ENCODE results near the gene SIGLEC8. TPM values are rescaled to one million over a fixed set of nuclear protein-coding genes. Genes with fewer than 3 reads are reported as not detected.

Gene SIGLEC8
- total and polyA plus RNA-seq, 10 of the 15 experiments (the other 5 are each of a cell fraction or from before 2014, with no cell fraction given), result not detected

DNA sequence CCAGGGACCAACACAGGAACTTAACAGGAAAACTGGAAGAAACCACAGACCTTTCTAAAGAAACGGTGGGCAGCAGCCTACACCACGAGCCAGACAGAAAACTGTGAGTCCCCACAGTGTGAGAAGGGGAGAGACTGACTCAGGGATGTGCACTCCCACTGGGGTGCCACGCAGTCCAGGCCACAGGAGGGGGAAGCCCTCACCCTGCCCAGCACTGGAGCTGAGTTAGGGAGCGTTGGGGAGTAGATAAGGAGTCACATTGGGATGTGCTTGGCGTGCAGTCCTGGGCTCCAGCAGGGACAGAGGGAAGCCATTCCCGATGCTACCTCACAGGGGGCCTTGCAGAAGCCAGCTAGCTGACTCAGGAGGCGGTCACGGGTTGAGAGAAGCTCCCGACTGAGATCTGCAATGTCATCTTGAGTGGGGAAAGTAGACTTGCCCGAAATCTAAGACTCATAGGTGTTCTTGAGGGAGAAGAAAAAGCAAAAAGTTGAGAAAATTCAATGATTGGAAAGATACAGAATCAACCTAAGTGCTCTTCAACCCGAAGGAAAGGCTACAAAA, 17.3 kb downstream of the SIGLEC8 start (continued):
- TF ChIP-seq SUPT20H (IDR thresholded peaks at IDR 0.05; ENCODE audit: borderline replicate concordance, control insufficient read depth, low read depth, low read length), result no peak
- TF ChIP-seq, protein P1, sequence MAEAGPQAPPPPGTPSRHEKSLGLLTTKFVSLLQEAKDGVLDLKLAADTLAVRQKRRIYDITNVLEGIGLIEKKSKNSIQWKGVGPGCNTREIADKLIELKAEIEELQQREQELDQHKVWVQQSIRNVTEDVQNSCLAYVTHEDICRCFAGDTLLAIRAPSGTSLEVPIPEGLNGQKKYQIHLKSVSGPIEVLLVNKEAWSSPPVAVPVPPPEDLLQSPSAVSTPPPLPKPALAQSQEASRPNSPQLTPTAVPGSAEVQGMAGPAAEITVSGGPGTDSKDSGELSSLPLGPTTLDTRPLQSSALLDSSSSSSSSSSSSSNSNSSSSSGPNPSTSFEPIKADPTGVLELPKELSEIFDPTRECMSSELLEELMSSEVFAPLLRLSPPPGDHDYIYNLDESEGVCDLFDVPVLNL (IDR thresholded peaks at IDR 0.05; ENCODE audit: low read depth, low read length), result no peak

DNA sequence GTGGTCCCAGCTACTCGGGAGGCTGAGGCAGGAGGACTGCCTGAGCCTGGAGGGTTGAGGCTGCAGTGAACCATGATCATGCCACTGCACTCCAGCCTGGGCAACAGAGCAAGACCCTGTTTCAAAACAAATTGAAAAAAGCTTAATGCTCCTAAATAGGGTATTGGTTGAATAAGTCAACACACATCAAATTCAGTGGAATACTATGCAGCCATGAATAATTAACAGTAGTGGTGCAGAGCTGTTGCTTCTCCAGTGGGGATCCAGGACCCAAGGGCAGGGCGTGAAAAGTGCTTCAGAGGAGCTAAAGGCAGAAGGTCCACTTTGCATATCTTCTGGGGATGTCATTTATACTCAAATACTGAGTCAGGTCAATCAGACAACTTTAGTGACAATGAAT, 18.2 kb downstream of the SIGLEC8 start:
- H3K36me3 ChIP-seq (ENCODE audit: control insufficient read depth in 2 of 2, insufficient read depth in 2 of 2, low read length in 1 of 2), result no peaks in the 10 kb centered on the region
- no peak for DNase-seq (ENCODE audit: low read depth, low spot score)
- ChIA-PET POLR2A (interaction anchor here (0.5 to 2.7 kb wide), 2 partner anchors 72 to 235 kb away, joined by 4 to 10 read pairs; no protein-coding TSS in a partner anchor), RAD21 (ENCODE audit: unreplicated experiment) (interaction anchor here (0.8 to 3.4 kb wide), 7 partner anchors 12 to 217 kb away, joined by 3 to 30 read pairs (median 4); partner anchors contain the start of gene SIGLEC10), CTCF (interaction anchor here (0.6 to 11.1 kb wide), 19 partner anchors 11 to 284 kb away, joined by 3 to 142 read pairs (median 4); partner anchors contain the start of genes SIGLEC10 and VSIG10L), SMC1A (ENCODE audit: uncharacterized antibody, unreplicated experiment) (interaction anchor here (0.7 to 3.2 kb wide), 5 partner anchors 18 to 218 kb away, joined by 3 to 17 read pairs (median 5); partner anchors contain the start of gene SIGLEC10)
- peaks cover 27% of the 10 kb centered on the region for H3K4me1 ChIP-seq (ENCODE audit: control insufficient read depth, insufficient read depth, low read length)
- no peak for ATAC-seq
- no TSS peak for BruUV-seq (replicated peaks)
- FAIRE-seq, result no peak
- 64% methylated on average over 2 of the region's 2 CpGs for WGBS (ENCODE audit: insufficient coverage, insufficient replicate concordance, low lambda C conversion rate, missing lambda C conversion rate)
- H3K9me3 ChIP-seq (replicated peaks; ENCODE audit: control insufficient read depth, insufficient read depth, low read length), result no peaks in the 10 kb centered on the region
- H3K4me2 ChIP-seq (ENCODE audit: control insufficient read depth, insufficient read depth), result no peak overlapping the region
- no peak overlapping the region for H3K27ac ChIP-seq (ENCODE audit: control insufficient read depth, insufficient read depth)
- in situ Hi-C loops (cut with MboI) (no loop called here), intact Hi-C loops (cut with micrococcal nuclease; ENCODE audit: unreplicated experiment) (loop anchor here (2.0 kb wide), 1 partner anchor 23 kb away; the partner anchor contains the start of gene SIGLEC10)
- H3K27me3 ChIP-seq (replicated peaks in 1 of 2; ENCODE audit: control insufficient read depth in 2 of 2, insufficient read depth in 2 of 2, low read length in 1 of 2), result peaks cover 0 to 4% of the 10 kb centered on the region in 2 experiments; a peak in 1 of 4 replicates
- H3K9ac ChIP-seq (ENCODE audit: control insufficient read depth, insufficient read depth, low read length), result no peak overlapping the region
- H3K4me3 ChIP-seq, result no peak overlapping the region
- H4K20me1 ChIP-seq (ENCODE audit: control insufficient read depth, insufficient read depth), result no peaks in the 10 kb centered on the region
- H3K79me2 ChIP-seq (ENCODE audit: control insufficient read depth, insufficient read depth, low read length), result no peaks in the 10 kb centered on the region
- TF ChIP-seq STAT1 (conservative IDR thresholded peaks at IDR 0.05) (no peak), ZSCAN29 (IDR thresholded peaks at IDR 0.05) (no peak), IKZF2 (IDR thresholded peaks at IDR 0.05) (no peak), SUZ12 (IDR thresholded peaks at IDR 0.05; ENCODE audit: unreplicated experiment) (no peak), NR2F1 (conservative IDR thresholded peaks at IDR 0.05) (no peak), KAT2A (conservative IDR thresholded peaks at IDR 0.05; ENCODE audit: control insufficient read depth, low read depth, low read length) (no peak), CHD2 (IDR thresholded peaks at IDR 0.05; ENCODE audit: borderline replicate concordance, low read depth, low read length) (no peak), TAF1 (IDR thresholded peaks at IDR 0.05; ENCODE audit: borderline replicate concordance, low read depth, low read length) (no peak), POLR2AphosphoS2 (IDR thresholded peaks at IDR 0.05; ENCODE audit: low read depth, low read length) (no peak), NFYA (IDR thresholded peaks at IDR 0.05; ENCODE audit: borderline replicate concordance, low read depth, low read length) (no peak)
- TF ChIP-seq, protein P2, sequence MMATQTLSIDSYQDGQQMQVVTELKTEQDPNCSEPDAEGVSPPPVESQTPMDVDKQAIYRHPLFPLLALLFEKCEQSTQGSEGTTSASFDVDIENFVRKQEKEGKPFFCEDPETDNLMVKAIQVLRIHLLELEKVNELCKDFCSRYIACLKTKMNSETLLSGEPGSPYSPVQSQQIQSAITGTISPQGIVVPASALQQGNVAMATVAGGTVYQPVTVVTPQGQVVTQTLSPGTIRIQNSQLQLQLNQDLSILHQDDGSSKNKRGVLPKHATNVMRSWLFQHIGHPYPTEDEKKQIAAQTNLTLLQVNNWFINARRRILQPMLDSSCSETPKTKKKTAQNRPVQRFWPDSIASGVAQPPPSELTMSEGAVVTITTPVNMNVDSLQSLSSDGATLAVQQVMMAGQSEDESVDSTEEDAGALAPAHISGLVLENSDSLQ (IDR thresholded peaks at IDR 0.05), result no peak
- TF ChIP-seq, protein P3, sequence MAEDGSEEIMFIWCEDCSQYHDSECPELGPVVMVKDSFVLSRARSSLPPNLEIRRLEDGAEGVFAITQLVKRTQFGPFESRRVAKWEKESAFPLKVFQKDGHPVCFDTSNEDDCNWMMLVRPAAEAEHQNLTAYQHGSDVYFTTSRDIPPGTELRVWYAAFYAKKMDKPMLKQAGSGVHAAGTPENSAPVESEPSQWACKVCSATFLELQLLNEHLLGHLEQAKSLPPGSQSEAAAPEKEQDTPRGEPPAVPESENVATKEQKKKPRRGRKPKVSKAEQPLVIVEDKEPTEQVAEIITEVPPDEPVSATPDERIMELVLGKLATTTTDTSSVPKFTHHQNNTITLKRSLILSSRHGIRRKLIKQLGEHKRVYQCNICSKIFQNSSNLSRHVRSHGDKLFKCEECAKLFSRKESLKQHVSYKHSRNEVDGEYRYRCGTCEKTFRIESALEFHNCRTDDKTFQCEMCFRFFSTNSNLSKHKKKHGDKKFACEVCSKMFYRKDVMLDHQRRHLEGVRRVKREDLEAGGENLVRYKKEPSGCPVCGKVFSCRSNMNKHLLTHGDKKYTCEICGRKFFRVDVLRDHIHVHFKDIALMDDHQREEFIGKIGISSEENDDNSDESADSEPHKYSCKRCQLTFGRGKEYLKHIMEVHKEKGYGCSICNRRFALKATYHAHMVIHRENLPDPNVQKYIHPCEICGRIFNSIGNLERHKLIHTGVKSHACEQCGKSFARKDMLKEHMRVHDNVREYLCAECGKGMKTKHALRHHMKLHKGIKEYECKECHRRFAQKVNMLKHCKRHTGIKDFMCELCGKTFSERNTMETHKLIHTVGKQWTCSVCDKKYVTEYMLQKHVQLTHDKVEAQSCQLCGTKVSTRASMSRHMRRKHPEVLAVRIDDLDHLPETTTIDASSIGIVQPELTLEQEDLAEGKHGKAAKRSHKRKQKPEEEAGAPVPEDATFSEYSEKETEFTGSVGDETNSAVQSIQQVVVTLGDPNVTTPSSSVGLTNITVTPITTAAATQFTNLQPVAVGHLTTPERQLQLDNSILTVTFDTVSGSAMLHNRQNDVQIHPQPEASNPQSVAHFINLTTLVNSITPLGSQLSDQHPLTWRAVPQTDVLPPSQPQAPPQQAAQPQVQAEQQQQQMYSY (CRISPR knock-in tag; IDR thresholded peaks at IDR 0.05), result no peak
- no peak overlapping the region for H2AFZ ChIP-seq (ENCODE audit: control insufficient read depth, low read depth, low read length)
